HG02973 (cell line): Measurements from ENCODE around the gene MAN2B2.
"Not testable (repeated sequence)": the region's sequence is repeated elsewhere in the genome, so short reads cannot be mapped to it uniquely, and the experiment has no call there.

Source experiments
- ATAC-seq: cut with Tn5 transposase; IDR thresholded peaks from one replicate; pipeline ENCODE4 v1.9.1; 2021; ENCODE audit warnings: moderate library complexity; ENCODE audit not compliant: unreplicated experiment

MAN2B2 gene

GRCh38 chr4:6665320-6665654, 90.3 kb downstream of the MAN2B2 start:
- ATAC-seq = no peak

DNA sequence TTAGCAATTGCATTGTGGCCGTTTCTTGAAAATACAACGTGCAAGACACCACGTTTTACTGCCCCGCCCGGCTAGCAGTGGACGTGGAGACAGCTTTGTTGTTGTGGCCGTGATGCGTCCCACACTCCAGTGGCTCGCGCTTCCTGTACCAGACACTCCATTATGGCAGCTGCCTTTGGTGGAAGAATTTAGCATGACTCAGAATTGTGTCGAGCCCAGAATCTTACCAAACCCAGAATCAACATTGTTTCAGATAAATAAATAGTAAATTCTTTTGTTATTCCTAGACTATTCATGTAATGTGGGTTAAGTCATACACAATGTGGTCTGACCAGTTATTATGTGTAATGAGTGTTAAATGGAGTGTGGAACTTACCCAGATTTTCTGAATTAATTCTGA, 93.4 kb downstream of the MAN2B2 start:
- no peak for ATAC-seq

- no peak for ATAC-seq
These were observed 96.7 kb downstream of the MAN2B2 start for GRCh38 chr4:6671648-6672047.

DNA sequence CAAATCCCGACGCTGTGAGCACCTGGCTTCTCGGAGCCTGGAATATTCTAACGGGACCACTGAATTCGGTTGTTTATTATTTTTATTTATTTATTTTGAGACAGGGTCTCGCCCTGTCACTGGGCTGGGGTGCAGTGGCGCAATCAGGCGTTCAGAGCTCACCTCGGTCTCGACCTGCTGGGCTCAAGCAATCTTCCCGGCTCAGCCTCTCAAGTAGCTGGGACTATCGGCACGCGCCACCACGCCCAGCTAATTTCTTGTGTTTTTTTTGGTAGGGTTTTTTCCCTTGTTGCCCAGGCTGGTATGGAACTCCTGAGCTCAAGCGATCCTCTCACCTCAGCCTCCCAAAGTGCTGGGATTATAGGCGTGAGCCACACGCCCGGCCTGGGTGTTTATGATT, 97.1 kb downstream of the MAN2B2 start:
- ATAC-seq = no peak

- ATAC-seq = not testable (repeated sequence)
These were observed 97.7 kb downstream of the MAN2B2 start for GRCh38 chr4:6672541-6673190.
